ENCODE measurements around the gene BICRAL.

- TF ChIP-seq POLR2AphosphoS5 (IDR thresholded peaks at IDR 0.05; ENCODE audit: borderline replicate concordance, low read depth, low read length) (no peak; the same call in 1 of the 2 replicates), EZH2 (IDR thresholded peaks at IDR 0.05) (no peak)
These were observed 5.2 kb downstream of the BICRAL start for GRCh38 chr6:42787063-42787472.

Measured in SK-N-MC (cell line).